ENCODE data around the gene POLK. TPM values are rescaled to one million over a fixed set of nuclear protein-coding genes. Genes with fewer than 3 reads are reported as not detected.
A peak's percentile ranks its signal among the peaks of the same experiment; 100 is the strongest.
"Not testable (repeated sequence)": the region's sequence is repeated elsewhere in the genome, so short reads cannot be mapped to it uniquely, and the experiment has no call there.

POLK gene
- total RNA-seq, 2 donors from 2014 or later, result 31.4 to 34.2 TPM

- ATAC-seq (replicated peaks in 1 of 2), result not testable (repeated sequence)
- DNase-seq, result peak; percentile 15 to 21
- H3K9me3 Mint-ChIP-seq, result peaks cover 17% of the 10 kb centered on the region in 2 donors
These were observed 54.5 kb downstream of the POLK start for GRCh38 chr5:75565991-75566709.

GRCh38 chr5:75566710-75567309 lies 55.1 kb downstream of the POLK start:
- Mint-ChIP-seq H3K27me3 (ENCODE audit: low read depth) (no peaks in the 10 kb centered on the region), H3K27ac (peak overlapping the region; percentile 78), H3K4me3 (peak overlapping the region; percentile 64 to 78), H3K9me3 (peaks cover 13 to 17% of the 10 kb centered on the region in 2 donors), H3K36me3 (ENCODE audit: insufficient read depth in 2 of 2) (peaks cover 25 to 38% of the 10 kb centered on the region in 2 donors), H3K4me1 (ENCODE audit: low read depth) (peaks cover 49% of the 10 kb centered on the region)
- ATAC-seq (replicated peaks in 1 of 2) (peak; percentile 89), DNase-seq (peak; percentile 55 to 73)

More at GRCh38 chr5:75565991-75566709, 54.5 kb downstream of the POLK start:
- peaks cover 25 to 42% of the 10 kb centered on the region in 2 donors for H3K36me3 Mint-ChIP-seq (ENCODE audit: insufficient read depth in 2 of 2)
- H3K27me3 Mint-ChIP-seq (ENCODE audit: low read depth), result not testable (repeated sequence)
- peak overlapping the region; percentile 64 to 78 for H3K4me3 Mint-ChIP-seq
- H3K4me1 Mint-ChIP-seq (ENCODE audit: low read depth), result peaks cover 49% of the 10 kb centered on the region
- peak overlapping the region; percentile 78 for H3K27ac Mint-ChIP-seq

GRCh38 chr5:75567710-75568109 lies 56.0 kb downstream of the POLK start:
- peaks cover 18 to 32% of the 10 kb centered on the region in 2 donors for H3K36me3 Mint-ChIP-seq (ENCODE audit: insufficient read depth in 2 of 2)
- H3K9me3 Mint-ChIP-seq, result peaks cover 11 to 13% of the 10 kb centered on the region in 2 donors
- H3K4me1 Mint-ChIP-seq (ENCODE audit: low read depth), result peaks cover 49% of the 10 kb centered on the region
- H3K27ac Mint-ChIP-seq, result peak overlapping the region; percentile 78
- no peaks in the 10 kb centered on the region for H3K27me3 Mint-ChIP-seq (ENCODE audit: low read depth)
- peak overlapping the region; percentile 64 to 78 for H3K4me3 Mint-ChIP-seq
- peak; percentile 78 to 79 for ATAC-seq (replicated peaks in 1 of 2)
- peak; percentile 26 to 27 for DNase-seq

DNA sequence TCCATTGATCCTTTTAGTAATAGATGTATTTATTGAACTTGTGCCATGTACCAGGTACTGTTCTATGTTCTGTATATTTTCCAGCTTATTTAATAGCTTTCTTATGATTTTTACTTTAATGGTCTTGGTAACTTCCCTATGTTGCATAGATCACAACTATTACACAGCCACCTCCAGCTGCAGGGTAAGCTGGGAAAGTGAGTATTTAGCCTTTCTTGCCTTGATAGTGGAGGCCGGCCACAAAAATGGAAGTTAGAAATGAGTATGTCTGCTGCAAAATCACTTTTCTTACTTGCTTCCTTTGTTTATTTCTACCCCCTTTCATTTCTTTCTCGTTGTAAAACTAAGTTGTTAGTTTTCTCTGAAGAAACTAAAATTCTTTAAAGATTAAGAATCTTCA lies 56.5 kb downstream of the POLK start:
- Mint-ChIP-seq H3K27ac (peak overlapping the region; percentile 88), H3K9me3 (peaks cover 11 to 13% of the 10 kb centered on the region in 2 donors), H3K4me1 (ENCODE audit: low read depth) (peaks cover 49% of the 10 kb centered on the region), H3K4me3 (peak overlapping the region in 1 of 2 donors; percentile 64), H3K27me3 (ENCODE audit: low read depth) (no peaks in the 10 kb centered on the region), H3K36me3 (ENCODE audit: insufficient read depth in 2 of 2) (peaks cover 17 to 30% of the 10 kb centered on the region in 2 donors)
- DNase-seq (peak in 1 of 2 donors; percentile 7), ATAC-seq (replicated peaks in 1 of 2) (no peak)

GRCh38 chr5:75571547-75571946 lies 59.9 kb downstream of the POLK start:
- Mint-ChIP-seq H3K27me3 (ENCODE audit: low read depth) (no peaks in the 10 kb centered on the region), H3K27ac (no peak overlapping the region), H3K4me3 (no peak overlapping the region), H3K9me3 (no peaks in the 10 kb centered on the region), H3K4me1 (ENCODE audit: low read depth) (peaks cover 39% of the 10 kb centered on the region), H3K36me3 (ENCODE audit: insufficient read depth in 2 of 2) (peaks cover 1 to 13% of the 10 kb centered on the region in 2 donors)
- no peak for ATAC-seq (replicated peaks in 1 of 2)
- DNase-seq, result no peak

DNA sequence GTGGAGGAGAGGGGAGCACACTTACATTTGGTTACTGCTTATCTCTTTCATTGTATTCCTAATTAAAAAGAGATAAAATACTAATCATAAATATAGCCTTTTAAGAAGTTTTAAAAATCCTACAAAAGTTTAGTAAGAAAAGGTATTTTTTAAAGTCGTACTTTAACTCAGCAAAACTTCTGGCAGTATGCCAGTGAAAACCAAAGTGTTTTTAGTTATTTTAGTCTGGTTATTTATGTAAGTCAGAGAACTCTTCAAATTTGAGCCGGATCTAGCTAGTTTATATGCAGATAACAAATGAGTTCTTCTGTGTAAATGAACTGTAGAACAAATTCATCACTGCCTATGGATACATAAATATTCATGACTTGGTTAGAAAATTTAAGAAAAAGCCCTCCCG lies 63.1 kb downstream of the POLK start:
- H3K27me3 Mint-ChIP-seq (ENCODE audit: low read depth), result no peaks in the 10 kb centered on the region
- no peaks in the 10 kb centered on the region for H3K9me3 Mint-ChIP-seq
- ATAC-seq (replicated peaks in 1 of 2), result peak in 1 of 2 donors; percentile 4
- peak overlapping the region; percentile 50 to 65 for H3K4me3 Mint-ChIP-seq
- H3K4me1 Mint-ChIP-seq (ENCODE audit: low read depth), result peaks cover 16% of the 10 kb centered on the region
- DNase-seq, result no peak
- peaks cover 1 to 8% of the 10 kb centered on the region in 2 donors for H3K36me3 Mint-ChIP-seq (ENCODE audit: insufficient read depth in 2 of 2)
- H3K27ac Mint-ChIP-seq, result peak overlapping the region; percentile 92

GRCh38 chr5:75578280-75578679 lies 66.6 kb downstream of the POLK start:
- H3K4me1 Mint-ChIP-seq (ENCODE audit: low read depth), result peaks cover 16% of the 10 kb centered on the region
- not testable (repeated sequence) for DNase-seq; H3K27me3 Mint-ChIP-seq (ENCODE audit: low read depth); ATAC-seq (replicated peaks in 1 of 2); H3K9me3 Mint-ChIP-seq; H3K4me3 Mint-ChIP-seq; H3K27ac Mint-ChIP-seq; H3K36me3 Mint-ChIP-seq (ENCODE audit: insufficient read depth in 2 of 2)

DNA sequence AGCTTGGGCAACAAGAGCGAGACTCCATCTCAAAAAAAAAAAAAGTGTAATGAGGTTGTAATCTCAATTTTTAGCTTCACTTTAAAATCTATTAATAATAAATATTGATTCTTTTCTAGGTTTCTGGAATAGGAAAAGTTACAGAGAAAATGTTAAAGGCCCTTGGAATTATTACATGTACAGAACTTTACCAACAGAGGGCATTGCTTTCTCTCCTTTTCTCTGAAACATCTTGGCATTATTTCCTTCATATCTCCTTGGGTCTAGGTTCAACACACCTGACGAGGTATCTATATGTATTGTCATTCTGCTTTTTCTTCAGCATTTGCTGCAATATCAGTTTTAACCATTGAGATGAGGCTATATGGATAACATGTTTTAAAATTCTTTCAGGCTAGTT lies 73.0 kb downstream of the POLK start:
- no peaks in the 10 kb centered on the region for H3K4me1 Mint-ChIP-seq (ENCODE audit: low read depth)
- H3K36me3 Mint-ChIP-seq (ENCODE audit: insufficient read depth in 2 of 2), result peaks cover 0 to 11% of the 10 kb centered on the region in 2 donors
- no peaks in the 10 kb centered on the region for H3K9me3 Mint-ChIP-seq
- H3K27ac Mint-ChIP-seq, result no peak overlapping the region
- no peak overlapping the region for H3K4me3 Mint-ChIP-seq
- DNase-seq (no peak), ATAC-seq (replicated peaks in 1 of 2) (no peak)
- H3K27me3 Mint-ChIP-seq (ENCODE audit: low read depth), result no peaks in the 10 kb centered on the region

DNA sequence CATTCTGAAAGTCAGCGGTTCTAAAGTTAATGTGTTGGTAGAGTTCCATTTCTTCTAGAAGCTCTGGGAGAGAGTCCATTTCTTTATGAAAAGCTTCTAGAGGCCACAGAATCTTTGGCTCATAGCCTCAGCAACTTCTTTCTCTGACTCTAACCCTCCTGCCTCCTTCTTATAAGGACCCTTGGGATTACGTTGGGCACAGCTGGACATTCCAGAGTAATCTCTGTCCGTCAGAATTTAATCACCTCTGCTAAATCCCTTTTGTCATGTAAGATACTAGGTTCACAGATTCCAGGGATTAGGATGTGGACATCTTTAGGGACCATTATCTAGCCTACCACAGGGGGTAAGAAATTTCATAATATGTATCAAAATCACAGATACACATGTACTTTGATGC lies 77.0 kb downstream of the POLK start:
- H3K36me3 Mint-ChIP-seq (ENCODE audit: insufficient read depth in 2 of 2), result peaks cover 0 to 12% of the 10 kb centered on the region in 2 donors
- DNase-seq (no peak), ATAC-seq (replicated peaks in 1 of 2) (no peak)
- no peaks in the 10 kb centered on the region for H3K4me1 Mint-ChIP-seq (ENCODE audit: low read depth)
- no peak overlapping the region for H3K4me3 Mint-ChIP-seq
- no peak overlapping the region for H3K27ac Mint-ChIP-seq
- no peaks in the 10 kb centered on the region for H3K27me3 Mint-ChIP-seq (ENCODE audit: low read depth)
- no peaks in the 10 kb centered on the region for H3K9me3 Mint-ChIP-seq

GRCh38 chr5:75600535-75600934 lies 88.8 kb downstream of the POLK start:
- peaks cover 6% of the 10 kb centered on the region for H3K4me1 Mint-ChIP-seq (ENCODE audit: low read depth)
- ATAC-seq (replicated peaks in 1 of 2), result no peak
- no peak overlapping the region for H3K4me3 Mint-ChIP-seq
- no peaks in the 10 kb centered on the region for H3K27me3 Mint-ChIP-seq (ENCODE audit: low read depth)
- no peaks in the 10 kb centered on the region for H3K9me3 Mint-ChIP-seq
- H3K27ac Mint-ChIP-seq, result no peak overlapping the region
- no peak for DNase-seq
- H3K36me3 Mint-ChIP-seq (ENCODE audit: insufficient read depth in 2 of 2), result peaks cover 4 to 8% of the 10 kb centered on the region in 2 donors

- Mint-ChIP-seq H3K27ac (no peak overlapping the region), H3K4me1 (ENCODE audit: low read depth) (peaks cover 6% of the 10 kb centered on the region), H3K9me3 (no peaks in the 10 kb centered on the region), H3K4me3 (no peak overlapping the region), H3K27me3 (ENCODE audit: low read depth) (no peaks in the 10 kb centered on the region), H3K36me3 (ENCODE audit: insufficient read depth in 2 of 2) (peaks cover 4 to 8% of the 10 kb centered on the region in 2 donors)
- DNase-seq (no peak), ATAC-seq (replicated peaks in 1 of 2) (no peak)
These were observed 89.9 kb downstream of the POLK start for GRCh38 chr5:75601567-75601966.

GRCh38 chr5:75601996-75602395 lies 90.3 kb downstream of the POLK start:
- no peaks in the 10 kb centered on the region for H3K9me3 Mint-ChIP-seq
- DNase-seq (no peak), ATAC-seq (replicated peaks in 1 of 2) (no peak)
- H3K4me1 Mint-ChIP-seq (ENCODE audit: low read depth), result peaks cover 6% of the 10 kb centered on the region
- no peaks in the 10 kb centered on the region for H3K27me3 Mint-ChIP-seq (ENCODE audit: low read depth)
- H3K27ac Mint-ChIP-seq, result no peak overlapping the region
- H3K36me3 Mint-ChIP-seq (ENCODE audit: insufficient read depth in 2 of 2), result peaks cover 4 to 8% of the 10 kb centered on the region in 2 donors
- H3K4me3 Mint-ChIP-seq, result no peak overlapping the region

- Mint-ChIP-seq H3K27me3 (ENCODE audit: low read depth) (no peaks in the 10 kb centered on the region), H3K36me3 (ENCODE audit: insufficient read depth in 2 of 2) (peaks cover 4 to 8% of the 10 kb centered on the region in 2 donors), H3K27ac (no peak overlapping the region), H3K4me1 (ENCODE audit: low read depth) (peaks cover 6% of the 10 kb centered on the region), H3K4me3 (no peak overlapping the region), H3K9me3 (no peaks in the 10 kb centered on the region)
- no peak for DNase-seq
- no peak for ATAC-seq (replicated peaks in 1 of 2)
These were observed 91.7 kb downstream of the POLK start for GRCh38 chr5:75603371-75603770.
